HG03457 (cell line): ENCODE results near the gene ETV4.

Source experiments
- ATAC-seq: cut with Tn5 transposase; IDR thresholded peaks from one replicate; pipeline ENCODE4 v1.9.1; 2021; ENCODE audit warnings: moderate number of reproducible peaks; ENCODE audit not compliant: unreplicated experiment

The ETV4 gene

DNA sequence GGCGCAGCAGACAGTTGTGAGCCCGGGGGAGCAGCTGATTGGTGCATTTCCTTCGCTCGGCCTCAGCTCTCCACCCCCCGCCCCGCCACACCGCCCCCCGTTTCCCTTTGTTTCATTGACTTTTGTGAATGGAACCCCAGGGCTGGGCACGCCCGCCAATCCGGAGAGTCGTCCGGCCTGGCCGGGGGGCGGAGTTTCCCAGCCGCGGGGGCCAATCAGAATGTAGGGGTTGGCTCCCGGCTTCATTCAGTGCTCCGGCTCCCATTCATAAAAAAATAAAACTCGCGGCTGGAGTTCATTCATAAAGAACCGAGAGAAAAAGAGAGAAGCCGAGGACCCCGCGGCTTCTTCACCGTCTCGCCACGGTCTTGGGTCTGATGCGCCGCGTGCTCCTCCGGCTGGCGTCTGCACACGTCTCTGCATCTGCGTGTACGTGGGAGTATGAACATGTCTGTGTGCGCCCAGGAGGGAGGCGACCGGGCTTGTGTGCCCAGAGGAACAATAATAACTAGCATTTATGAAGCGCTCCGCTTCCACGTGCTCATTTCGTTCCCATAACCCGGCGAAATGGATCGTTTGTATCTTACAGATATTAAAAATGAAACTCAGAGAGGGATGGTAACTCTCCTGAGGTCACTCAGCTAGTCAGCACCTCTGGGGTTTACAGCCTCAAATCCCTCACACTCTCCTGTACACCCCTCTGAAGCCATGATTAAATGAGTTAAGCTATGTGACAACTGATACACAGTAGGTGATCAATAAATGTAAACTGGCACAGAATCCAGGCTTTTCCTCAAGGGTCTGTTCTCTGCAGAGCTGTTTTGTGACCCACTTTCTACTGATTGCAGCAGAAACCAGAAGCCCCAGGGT, at the start of gene ETV4:
TSS of gene ETV4 (minus strand) at position 22 of the 870 bp plus-strand sequence. CDS start 723 bp downstream, outside the sequence.
- no peak for ATAC-seq

DNA sequence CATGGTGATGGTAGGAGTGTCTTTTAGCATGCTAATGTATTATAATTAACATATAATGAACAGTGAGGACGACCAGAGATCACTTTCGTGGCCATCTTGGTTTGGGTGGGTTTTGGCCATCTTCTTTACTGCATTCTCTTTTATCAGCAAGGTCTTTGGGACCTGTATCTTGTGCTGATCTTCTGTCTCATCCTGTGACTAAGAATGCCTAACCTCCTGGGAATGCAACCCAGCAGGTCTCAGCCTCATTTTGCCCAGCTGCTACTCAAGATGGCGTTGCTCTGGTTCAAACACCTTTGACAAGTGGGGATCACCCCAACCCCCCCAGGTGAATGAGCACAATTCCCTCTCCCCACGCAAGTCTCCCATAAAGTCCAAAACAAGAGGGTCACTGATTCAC, 49.3 kb upstream of the ETV4 start:
- ATAC-seq: no peak

DNA sequence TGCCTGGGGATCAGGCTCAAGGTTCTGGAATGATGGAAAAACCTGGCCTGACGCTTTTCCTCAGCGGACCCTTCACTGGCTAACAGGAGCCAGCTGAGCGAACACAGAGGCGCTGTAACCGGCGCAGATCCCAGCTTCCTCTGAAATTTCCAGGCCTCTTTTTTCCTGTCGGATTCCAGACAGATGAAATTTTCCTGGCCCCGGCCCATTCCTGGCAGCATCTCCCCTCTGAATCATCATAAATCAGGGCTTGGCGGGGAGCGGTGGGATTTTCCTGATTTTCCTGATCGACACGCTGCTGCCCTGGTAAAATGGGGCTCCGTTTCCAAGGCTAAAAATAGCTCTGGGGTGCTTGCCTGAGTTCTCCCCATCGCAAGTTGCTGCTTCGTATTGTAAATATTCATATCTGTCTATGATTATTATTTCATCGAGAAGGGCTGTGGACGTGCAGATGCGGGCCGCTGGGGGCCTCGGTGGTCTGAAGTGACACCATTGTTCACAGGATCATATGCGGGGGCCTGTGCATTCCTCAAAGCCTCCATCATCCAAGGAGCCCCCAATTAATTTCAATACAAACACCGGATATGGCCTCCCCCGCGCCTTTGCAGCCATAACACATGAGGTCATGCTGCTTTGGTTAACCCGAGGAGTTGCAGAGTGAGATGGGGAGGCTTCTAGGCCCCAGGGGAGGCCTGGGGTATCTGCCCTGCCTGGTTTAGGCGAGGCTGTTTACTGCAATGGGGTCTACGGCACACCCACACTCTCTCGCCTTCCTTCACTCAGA, 45.8 kb upstream of the ETV4 start:
- no peak for ATAC-seq

DNA sequence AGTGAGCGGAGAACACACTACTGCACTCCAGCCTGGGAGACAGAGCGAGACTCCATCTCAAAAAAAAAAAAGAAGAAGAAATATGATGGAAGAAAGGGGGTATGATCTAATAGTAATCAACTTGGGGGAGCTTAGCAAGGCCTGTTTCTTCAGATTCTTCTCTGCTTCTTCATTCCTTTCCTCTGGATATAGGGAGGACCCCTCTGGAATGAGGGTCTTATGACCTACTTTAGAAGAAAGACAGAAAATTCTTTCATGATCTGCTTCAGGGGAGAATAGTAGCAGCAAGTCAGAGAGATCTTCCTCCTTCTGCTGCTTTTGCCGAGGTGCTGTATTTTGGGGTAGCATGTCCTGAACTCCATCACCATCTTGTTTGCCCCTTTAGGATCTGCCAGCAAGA, 44.9 kb upstream of the ETV4 start:
- no peak for ATAC-seq

- ATAC-seq: no peak
These were observed 42.7 kb upstream of the ETV4 start for GRCh38 chr17:43588664-43589435.

GRCh38 chr17:43588121-43588520, 42.0 kb upstream of the ETV4 start:
- ATAC-seq: no peak

DNA sequence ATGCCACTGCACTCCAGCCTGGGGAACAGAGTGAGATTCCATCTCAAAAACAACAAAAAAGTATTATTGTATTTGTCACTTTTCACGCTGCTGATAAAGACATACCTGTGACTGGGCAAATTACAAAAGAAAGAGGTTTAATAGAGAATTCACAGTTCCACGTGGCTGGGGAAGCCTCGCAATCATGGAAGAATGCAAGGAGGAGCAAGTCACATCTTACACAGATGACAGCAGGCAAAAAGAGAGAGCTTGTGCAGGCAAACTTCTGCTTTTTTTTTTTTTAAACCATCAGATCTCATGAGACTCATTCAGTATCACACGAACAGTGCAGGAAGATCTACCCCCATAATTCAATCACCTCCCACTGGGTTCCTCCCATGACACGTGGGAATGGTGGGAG, 41.5 kb upstream of the ETV4 start:
- no peak for ATAC-seq

GRCh38 chr17:43584666-43585102, 38.5 kb upstream of the ETV4 start:
- no peak for ATAC-seq

DNA sequence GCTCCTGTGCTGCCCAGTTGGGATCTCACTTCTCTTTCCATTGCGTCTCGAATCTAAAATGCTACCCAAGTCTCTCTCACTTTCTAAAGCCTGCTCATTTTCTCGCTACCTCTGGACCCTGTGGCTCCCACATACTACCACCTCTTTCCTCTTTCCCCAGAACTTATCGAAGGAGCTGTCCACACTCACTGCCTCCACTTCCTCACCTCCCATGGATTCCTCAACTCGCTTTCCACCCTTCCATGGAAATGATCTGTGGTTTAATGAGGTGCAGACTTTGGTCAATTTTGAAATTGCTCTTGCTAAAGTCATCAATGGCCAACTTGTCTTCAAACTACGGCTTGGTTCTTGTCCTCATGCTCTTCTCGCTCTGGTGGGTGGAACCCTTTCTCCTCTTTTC, 37.2 kb upstream of the ETV4 start:
- no peak for ATAC-seq

- ATAC-seq: no peak
These were observed 35.5 kb upstream of the ETV4 start for GRCh38 chr17:43581613-43582012.

DNA sequence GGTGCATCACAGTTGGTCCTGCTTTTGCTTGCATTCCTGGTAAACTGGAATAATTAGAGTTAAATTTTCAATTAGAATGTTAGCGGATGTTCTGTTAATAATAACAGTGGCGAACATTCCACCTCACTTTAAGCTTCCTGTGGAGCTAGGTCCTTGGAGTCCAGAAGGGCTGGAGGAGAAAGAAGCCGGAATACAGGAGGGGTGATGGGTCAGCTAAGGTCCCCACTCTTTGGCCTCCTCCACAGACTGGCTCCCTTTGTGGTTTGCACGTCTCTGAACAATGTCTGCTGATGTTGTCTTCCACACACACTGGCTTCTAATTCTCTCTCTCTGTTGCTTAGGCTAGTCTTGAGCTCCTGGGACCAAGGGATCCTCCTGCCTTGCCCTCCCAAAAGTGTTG, 35.0 kb upstream of the ETV4 start:
- ATAC-seq: no peak

DNA sequence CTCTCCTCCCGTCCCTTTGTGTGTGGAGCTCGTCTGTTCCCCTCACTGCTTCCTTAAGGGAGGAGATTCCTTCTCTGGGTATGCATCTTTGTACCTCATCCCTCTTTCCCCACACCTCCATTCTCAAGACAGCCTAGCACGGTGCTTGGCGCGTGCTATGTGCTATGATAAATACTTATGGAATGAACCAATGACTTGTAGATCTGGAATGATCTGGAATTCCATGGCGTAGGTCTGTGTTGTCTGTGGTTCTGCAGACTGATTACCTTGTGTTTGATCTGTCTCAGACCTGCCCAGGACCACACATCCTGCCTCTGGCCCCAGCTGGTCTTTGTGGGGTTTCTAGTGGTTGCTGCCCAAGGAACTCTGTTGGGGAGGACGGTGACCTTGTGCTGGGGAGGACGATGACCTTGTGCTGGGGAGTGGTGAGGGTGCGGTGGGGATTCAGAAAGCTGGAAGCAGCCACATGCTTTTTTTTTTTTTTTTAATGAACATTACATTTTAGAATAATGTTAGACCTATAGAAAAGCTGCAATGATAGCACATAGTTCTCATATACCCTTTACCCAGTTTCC, 33.5 kb upstream of the ETV4 start:
- no peak for ATAC-seq

- no peak for ATAC-seq
These were observed 32.8 kb upstream of the ETV4 start for GRCh38 chr17:43578699-43579565.

- no peak for ATAC-seq
These were observed 32.2 kb upstream of the ETV4 start for GRCh38 chr17:43578404-43578698.

GRCh38 chr17:43577664-43578403, 31.7 kb upstream of the ETV4 start:
- ATAC-seq: no peak

DNA sequence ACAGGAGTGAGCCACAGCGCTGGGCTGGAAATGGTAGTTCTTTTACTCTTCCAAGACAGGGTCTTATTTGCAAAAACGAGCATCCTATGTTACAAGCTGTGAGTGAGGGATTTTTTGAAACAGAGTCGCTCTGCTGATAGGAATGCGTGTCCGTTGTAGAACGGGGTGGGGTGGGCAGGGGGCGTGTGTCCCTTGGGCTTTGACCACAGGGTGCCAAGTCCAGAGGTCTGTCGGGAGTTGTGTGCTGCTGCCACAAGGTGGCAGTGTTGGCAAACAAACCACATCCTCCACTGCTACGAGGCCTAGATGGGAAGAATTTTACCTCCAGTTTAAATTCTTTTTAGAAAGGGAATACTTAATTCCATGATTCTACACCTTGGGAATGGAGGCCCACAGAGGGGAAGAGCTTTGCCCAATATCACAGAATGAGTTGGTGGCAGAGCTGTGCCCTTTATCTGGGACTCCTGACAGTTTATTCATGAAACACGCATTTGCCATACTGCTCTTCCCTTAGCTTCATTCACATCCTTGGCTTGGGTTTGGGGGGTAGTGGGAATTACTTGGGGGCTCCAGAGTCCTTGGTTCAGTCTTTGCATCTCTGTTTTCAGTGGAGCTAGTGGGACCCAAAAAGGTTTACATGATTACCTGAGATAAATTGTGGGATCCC, 30.6 kb upstream of the ETV4 start:
- ATAC-seq: no peak

DNA sequence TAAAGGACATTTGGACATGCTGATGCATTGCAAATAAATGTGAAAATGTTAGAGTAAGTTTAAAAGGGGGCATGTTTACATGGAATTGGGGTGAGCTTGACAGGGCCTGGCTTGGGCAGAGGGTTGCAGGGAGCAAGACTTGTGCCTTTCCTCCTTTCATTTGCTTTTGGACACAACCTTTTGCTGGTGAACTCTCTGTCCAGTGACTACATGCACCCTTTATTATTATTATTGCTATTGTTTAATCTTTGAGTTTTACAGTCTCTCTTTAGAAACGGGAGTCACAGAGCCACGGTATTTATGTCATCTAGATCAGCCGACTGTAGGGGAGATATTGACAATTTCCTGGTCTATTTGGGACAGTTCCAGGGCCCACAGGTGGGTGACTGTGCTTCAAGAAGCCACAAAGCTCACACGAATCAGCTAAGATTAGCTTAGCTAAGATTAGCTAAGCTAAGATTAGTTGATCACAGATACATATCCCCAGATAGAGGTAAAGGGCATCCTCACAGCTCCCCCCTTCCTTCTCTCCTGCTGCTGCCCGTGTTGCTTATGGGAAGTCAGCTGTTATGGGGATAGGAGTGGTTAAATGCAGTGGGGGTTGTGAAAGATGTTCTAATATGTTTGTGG, 28.9 kb upstream of the ETV4 start:
- no peak for ATAC-seq

DNA sequence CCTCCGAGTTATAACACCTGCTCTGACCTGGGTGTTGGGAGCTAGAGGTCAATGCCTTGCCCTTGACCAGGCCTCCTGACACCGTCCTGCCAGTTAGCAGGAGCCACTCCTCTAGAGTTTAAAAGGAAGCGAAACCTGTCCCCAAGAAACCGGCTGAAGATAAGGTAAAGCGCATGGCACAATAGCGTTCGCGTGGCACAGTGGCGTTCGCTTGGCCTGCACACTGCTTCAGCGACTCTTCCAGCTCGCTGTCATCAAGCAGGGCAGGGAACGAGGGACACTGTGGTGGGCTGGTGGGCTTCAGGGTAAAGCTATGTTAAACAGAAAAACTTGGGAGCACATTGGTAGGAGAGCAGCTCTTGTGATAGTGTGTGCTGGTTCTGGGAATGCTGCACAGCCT, 28.2 kb upstream of the ETV4 start:
- ATAC-seq: no peak
